Esophagus squamous epithelium (tissue), 4 donors: ENCODE data around the gene GSAP.

ENCODE experiments used
- CTCF ChIP-seq, 6 experiments: fragments of 450-650 bp in 4 of 6; fragments of 200-600 bp in 2 of 6; sonication (generic) in 2 of 6; IDR thresholded peaks; one replicate each; pipeline ENCODE4 v1.5.1; 2016 to 2019; ENCODE audit warnings: antibody characterized with exemption in 6 of 6, mild to moderate bottlenecking in 4 of 6, moderate library complexity in 4 of 6
- POLR2A ChIP-seq, 4 donors: fragments of 450-650 bp; IDR thresholded peaks; one replicate each; pipeline ENCODE4 v1.6.1; 2017; ENCODE audit warnings: antibody characterized with exemption in 4 of 4, mild to moderate bottlenecking in 4 of 4, moderate library complexity in 3 of 4

GRCh38 chr7:77415823-77416620, at the start of gene GSAP:
- TF ChIP-seq CTCF (IDR thresholded peaks at IDR 0.05) (no peak), POLR2A (IDR thresholded peaks at IDR 0.05) (peak in 2 of 4 donors; percentile 13 to 32)
